Fibroblast of skin of right quadriceps (primary cell): ENCODE data around the gene MUCL3.
"Not testable (repeated sequence)": the region's sequence is repeated elsewhere in the genome, so short reads cannot be mapped to it uniquely, and the experiment has no call there.

Source experiments
- DNase-seq: peaks from one replicate; pipeline ENCODE4 v3.0.0-alpha.2; 2013

Gene MUCL3

DNA sequence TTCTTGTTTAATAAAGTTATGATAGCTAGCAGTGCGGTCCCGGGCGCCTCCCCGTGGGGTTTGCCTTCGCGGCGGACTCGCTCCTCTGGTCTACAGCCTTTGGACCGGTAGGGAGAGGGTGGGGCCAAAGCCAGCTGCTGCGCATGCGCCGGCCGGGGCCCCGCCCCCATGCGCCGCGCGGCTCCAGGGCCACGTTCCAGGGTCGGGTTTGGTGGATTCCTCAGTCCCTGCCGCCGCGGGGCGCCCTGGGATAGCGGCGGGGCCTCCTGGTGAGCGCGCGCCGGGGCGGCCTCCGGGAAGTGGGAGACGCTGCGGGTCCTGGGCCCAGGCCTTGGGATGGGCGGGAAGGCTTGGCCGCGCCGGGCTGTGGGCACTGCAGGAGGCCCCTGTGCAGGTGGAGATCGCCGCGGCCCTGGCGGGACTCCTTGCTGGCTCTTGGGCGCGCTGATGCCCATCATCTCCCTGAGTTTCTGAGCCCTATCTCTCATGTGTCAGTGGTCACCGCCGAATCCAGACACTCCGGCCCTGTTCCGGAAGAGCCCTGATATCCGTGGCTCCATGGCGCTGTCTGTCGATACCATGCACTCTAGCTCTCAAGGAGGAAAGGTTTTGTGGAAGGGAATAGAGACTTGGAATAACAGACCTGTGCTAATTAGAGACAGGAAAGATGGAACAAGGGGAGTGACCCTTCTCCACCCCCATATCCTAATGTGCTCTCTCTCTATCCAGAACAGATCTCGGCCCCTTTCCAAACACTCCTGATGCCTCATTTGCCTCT lies 26.5 kb upstream of the MUCL3 start, which contains the start of gene VARS2:
VARS2 (plus strand) TSS at position 163 of the 778 bp plus-strand sequence; CDS start at position 762, 599 bp downstream.
- DNase-seq = peak; percentile 92

DNA sequence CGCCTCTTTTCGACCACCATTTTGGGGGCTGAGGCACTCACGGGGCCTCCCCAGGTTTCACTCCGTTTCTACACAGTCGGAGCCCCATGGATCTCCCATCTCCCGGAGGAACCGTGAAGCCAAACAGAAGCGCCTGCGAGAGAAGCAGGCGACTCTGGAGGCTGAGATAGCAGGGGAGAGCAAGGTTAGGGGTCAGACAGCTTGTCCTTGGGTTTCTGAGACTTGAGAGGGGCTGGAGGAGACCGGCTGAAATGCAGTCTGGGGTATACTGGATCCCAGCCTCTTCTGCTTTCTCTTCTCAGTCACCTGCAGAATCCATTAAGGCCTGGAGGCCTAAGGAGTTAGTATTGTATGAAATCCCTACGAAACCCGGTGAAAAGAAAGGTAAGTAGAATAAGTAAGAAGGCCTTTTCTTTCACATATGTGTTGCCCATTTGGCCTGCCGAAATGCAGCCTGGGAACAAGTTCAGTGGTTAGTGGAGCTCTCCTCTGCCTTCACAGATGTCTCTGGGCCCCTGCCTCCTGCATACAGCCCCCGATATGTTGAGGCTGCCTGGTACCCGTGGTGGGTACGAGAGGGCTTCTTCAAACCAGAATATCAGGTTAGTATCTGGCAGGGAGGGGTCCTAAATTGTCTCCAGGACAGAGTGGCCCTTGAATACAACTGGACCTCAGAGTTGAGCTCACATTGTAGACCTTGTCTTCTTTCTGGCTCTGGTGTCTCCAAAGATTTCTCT lies 25.8 kb upstream of the MUCL3 start:
- DNase-seq = no peak

- DNase-seq = peak; percentile 70
Measured at GRCh38 chr6:30915591-30915946, 25.2 kb upstream of the MUCL3 start.

- DNase-seq = no peak
Measured at GRCh38 chr6:30917041-30917440, 23.7 kb upstream of the MUCL3 start.

DNA sequence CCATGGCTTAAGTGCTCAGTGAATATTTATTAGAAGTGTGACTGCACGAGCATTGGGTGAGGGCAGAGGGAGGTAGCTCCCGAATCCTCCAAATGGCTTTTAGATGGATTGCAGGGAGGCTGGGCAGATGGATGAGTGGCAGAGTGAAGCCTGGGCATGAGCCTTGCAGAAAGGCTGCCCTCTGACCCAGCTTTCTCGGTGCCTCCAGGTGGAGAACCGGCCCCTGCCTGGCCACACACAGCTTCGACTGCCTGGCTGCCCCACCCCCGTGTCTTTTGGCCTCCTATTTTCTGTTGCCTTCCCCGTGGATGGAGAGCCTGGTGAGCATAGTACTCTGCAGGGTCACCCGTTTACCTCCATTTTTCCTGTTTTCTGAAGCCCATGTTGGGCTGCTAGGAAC lies 23.3 kb upstream of the MUCL3 start:
- no peak for DNase-seq

DNA sequence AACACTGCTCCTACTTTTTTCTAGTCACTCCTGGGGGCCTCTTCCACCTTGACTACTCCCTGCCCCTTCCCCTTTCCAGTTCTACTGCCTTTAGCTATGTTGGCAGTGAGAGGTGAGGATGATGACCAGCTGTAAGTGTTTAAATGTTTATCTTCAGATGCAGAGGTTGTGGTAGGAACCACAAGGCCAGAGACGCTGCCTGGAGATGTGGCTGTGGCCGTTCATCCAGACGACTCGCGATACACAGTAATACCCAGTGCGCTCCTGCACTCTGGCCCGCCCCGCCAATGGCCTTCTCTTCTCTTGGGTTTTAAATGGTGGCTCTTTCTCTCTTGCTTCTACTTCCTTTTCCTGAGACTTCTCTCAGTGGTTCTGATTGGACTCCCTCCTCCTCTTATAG lies 22.1 kb upstream of the MUCL3 start:
- DNase-seq = no peak

DNA sequence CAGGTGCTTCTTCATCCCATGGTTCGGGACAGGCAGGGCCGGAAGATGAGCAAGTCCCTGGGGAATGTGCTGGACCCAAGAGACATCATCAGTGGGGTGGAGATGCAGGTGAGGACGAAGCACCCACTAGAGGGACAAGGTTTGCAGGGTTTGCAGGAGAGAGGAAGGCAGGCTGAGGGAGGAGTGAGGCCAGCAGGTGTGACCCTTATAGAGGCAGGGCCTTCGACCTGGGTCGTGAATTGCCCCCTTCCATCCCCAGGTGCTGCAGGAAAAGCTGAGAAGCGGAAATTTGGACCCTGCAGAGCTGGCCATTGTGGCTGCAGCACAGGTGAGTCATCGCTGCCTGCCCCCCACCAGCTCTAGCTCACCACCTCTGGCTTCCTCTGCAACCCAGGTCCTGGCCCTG lies 18.3 kb upstream of the MUCL3 start:
- DNase-seq = no peak

- not testable (repeated sequence) for DNase-seq
Measured at GRCh38 chr6:30924040-30924627, 16.6 kb upstream of the MUCL3 start.

DNA sequence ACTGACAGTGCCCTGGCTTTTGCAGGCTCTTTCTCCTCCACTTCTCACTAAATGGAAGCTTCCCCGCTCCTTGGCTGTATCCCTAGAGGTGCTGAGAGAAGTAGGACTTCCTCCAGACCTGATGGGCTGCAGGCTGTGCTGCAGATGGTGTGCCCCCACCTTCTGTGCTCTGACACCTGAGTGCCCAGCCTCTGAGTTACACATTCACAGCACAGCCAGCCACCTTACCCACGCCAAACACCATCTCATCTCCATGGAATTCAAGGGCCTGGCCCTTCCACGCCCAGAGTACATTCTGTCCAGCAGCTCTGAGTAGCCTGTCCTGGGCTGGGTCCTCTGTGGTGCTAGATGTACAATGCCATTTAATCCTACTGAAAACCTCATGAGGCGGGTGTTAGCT lies 14.1 kb upstream of the MUCL3 start:
- DNase-seq = no peak

- DNase-seq = not testable (repeated sequence)
Measured at GRCh38 chr6:30927080-30927479, 13.7 kb upstream of the MUCL3 start.

DNA sequence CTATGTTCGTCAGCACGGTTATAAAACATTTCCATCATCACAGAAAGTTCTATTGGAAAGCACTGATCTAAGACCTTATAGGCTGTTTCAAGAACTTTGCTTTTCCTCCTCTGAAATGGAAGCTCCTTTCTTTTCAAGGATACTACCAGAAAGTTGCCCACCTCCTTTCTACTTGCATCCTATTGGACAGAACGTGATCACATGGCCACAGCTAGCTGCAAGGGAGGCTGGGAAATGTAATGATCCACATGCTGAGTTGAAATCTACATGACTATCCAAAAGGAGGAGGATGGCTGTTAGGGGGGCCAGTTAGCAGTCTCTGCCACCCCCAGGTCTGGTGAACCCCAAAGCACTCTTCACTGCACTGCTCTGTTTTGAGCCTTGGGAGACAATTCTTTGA lies 12.1 kb upstream of the MUCL3 start:
- DNase-seq = no peak

DNA sequence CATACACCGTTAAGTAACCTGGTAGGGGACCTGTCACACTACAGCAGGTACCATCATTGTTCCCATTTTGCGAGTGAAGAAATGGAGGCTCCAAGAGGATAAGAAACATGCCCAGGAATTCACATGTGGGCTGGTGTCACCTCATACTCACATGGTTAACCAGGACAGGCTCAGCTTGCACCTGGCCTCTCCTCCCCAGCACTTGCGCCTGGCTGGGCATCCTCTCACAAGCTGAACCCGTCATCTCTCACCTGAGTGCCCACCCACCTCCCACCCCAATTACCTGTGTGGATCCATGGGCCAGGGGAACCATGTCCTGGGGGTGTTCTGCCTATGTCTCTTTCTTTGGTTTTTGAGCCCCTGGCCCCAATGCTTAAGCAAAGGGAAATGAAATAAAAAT lies 10.3 kb upstream of the MUCL3 start:
- DNase-seq = no peak

- DNase-seq = no peak
Measured at GRCh38 chr6:30931272-30931671, 9.5 kb upstream of the MUCL3 start.

GRCh38 chr6:30931969-30932645 lies 8.7 kb upstream of the MUCL3 start, which contains the start of gene SFTA2:
Gene SFTA2, minus strand, starts transcription at chr6:30932170. Its CDS starts 74 bp downstream, at chr6:30932096.
- no peak for DNase-seq

GRCh38 chr6:30932665-30933365 lies 8.0 kb upstream of the MUCL3 start:
- no peak for DNase-seq

GRCh38 chr6:30935018-30935417 lies 5.8 kb upstream of the MUCL3 start:
- DNase-seq = no peak

GRCh38 chr6:30937265-30937664 lies 3.5 kb upstream of the MUCL3 start:
- no peak for DNase-seq

DNA sequence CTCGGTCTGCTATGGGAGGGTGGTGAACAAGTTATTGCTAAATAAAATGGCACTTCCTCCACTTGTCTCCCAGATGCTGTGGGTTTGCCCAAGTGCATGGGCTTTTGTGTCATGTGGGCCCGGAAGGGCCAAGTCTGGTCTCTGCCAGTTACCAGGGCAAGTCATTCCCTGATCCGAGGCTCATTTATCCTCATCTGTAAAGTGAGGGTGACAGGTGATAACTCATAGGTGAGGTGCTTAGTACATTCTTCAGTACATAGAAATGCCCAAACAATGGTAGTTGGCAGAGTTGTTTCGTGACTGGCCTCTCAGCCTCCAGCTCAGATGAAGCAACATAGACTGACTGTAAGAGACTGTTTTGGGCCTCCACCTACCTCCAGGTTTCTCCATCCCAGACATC lies 2.0 kb upstream of the MUCL3 start:
- DNase-seq = no peak

DNA sequence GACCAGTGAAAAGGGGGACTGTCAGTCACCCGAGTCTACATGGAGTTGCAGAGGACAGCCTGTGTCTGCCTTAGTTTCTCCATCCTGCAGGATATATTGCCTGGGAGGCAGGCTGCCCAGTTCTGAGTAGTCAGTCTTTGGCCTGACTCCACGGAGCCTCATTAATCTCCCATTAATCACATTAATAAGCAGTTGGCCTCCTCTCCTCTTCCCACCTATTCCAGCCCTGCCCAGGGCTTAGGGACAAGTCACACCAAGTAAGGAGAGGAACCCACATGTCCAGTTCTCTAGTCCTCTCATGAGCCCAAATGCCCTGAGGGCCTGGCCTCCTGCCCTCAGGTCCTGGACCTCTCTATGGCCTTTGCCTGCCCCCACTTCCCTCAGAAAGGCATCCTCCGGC lies 1.3 kb upstream of the MUCL3 start:
- no peak for DNase-seq

DNA sequence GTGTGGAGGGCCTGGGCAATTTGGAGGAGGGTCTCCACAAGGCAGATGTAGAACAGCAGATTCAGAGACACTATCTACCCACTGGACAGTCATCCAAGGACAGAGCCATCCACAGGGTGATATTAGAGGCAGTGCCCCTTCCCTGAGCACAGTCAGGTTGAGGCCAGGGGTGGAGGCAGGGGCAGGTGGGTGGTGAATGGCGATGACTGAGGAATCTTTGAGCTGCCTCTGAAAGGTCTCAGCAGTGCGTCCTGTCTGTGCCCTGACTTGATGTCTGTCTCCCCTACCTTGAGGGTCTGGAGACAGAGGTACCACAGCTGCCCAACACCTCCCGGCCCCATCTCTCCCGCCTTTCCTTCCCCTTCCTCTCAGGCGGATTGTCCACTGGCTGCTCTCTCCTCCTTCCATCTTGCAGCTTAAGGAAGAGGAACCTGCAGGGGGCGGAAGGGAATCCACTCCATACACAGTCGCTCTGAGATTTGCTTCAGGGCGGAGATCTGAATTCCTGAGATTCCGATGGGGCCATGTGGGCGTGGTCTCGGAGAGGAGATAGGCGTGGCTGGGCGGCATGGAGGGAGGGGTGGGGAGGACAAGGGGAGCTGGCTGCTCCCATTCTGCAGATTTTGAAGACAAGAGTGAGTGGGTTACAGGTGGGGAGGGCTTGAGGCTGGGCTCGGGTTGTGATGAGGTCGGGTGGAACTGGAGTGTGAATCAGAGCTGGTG lies 1.7 kb downstream of the MUCL3 start:
- peak; percentile 86 for DNase-seq

GRCh38 chr6:30944051-30944450 lies 3.3 kb downstream of the MUCL3 start:
- no peak for DNase-seq

DNA sequence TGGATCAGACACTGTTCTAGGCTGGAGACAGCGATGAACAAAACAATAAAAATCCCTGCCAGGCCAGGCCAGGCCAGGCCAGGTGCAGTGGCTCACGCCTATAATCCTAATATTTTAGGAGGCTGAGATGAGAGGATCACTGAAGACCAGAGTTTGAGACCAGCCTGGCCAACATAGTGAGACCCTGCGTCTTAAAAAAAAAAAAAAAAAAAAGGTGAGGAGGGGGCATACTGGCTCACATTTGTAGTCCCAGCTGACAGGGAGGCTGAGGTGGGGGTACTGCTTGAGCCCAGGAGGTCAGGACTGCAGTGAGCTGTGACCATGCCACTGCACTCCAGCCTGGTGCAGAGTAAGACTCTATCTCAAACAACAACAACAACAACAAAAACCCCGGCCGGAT lies 4.5 kb downstream of the MUCL3 start:
- DNase-seq = no peak
